Measurements from ENCODE around the gene KLHDC7B. TPM values are rescaled to one million over a fixed set of nuclear protein-coding genes. Genes with fewer than 3 reads are reported as not detected.

The KLHDC7B gene
- total RNA-seq, 1 experiment from 2014 or later, result 1.8 TPM

DNA sequence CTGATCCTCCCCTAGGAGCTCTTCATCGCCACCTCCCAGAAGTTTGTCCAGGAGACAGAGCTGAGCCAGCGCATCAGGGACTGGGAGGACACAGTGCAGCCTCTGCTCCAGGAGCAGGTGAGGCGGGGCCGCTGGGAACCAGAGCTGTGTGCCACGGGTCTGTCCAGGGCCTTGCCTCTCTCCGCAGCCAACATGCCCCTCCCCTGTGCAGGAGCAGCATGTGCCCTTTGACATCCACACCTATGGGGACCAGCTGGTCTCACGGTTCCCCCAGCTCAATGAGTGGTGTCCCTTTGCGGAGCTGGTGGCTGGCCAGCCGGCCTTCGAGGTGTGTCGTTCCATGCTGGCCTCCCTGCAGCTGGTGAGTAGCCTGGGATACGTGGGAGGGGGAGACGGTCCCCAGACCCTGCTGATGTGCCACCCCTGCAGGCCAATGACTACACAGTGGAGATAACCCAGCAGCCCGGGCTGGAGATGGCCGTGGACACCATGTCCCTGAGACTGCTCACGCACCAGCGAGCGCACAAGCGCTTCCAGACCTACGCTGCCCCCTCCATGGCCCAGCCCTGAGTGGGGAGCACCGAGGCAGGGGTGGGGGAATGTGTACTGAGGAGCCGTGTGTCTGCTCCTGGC is 22.8 kb upstream of the KLHDC7B start:
- no peaks in the 10 kb centered on the region; the same call in 1 of the 2 replicates for H3K36me3 ChIP-seq (ENCODE audit: control insufficient read depth, insufficient read depth, low read length)
- intact Hi-C loops (cut with micrococcal nuclease; ENCODE audit: unreplicated experiment) (no loop called here), in situ Hi-C loops (cut with HindIII; ENCODE audit: low pct_unique_long_range_greater_than_20kb, low sequenced_read_pairs) (no loop called here)
- no peak for DNase-seq (ENCODE audit: low read depth, low spot score)
- no peaks in the 10 kb centered on the region for H3K27me3 ChIP-seq (ENCODE audit: control insufficient read depth, insufficient read depth, low read length)
- H3K9me3 ChIP-seq (ENCODE audit: control insufficient read depth, insufficient read depth, low read depth, low read length), result no peaks in the 10 kb centered on the region
- no peak overlapping the region for H3K27ac ChIP-seq (ENCODE audit: low read length)
- ChIA-PET CTCF (interaction anchor here (0.5 kb wide), 1 partner anchor 13 kb away, joined by 3 read pairs; no protein-coding TSS in a partner anchor), POLR2A (interaction anchor here (0.6 kb wide), 1 partner anchor 15 kb away, joined by 3 read pairs; the partner anchor contains the start of gene NCAPH2)
- no peak overlapping the region for H3K4me3 ChIP-seq (ENCODE audit: low read depth in 2 of 2, low read length in 2 of 2)
- TF ChIP-seq, protein P1, sequence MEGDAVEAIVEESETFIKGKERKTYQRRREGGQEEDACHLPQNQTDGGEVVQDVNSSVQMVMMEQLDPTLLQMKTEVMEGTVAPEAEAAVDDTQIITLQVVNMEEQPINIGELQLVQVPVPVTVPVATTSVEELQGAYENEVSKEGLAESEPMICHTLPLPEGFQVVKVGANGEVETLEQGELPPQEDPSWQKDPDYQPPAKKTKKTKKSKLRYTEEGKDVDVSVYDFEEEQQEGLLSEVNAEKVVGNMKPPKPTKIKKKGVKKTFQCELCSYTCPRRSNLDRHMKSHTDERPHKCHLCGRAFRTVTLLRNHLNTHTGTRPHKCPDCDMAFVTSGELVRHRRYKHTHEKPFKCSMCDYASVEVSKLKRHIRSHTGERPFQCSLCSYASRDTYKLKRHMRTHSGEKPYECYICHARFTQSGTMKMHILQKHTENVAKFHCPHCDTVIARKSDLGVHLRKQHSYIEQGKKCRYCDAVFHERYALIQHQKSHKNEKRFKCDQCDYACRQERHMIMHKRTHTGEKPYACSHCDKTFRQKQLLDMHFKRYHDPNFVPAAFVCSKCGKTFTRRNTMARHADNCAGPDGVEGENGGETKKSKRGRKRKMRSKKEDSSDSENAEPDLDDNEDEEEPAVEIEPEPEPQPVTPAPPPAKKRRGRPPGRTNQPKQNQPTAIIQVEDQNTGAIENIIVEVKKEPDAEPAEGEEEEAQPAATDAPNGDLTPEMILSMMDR (IDR thresholded peaks at IDR 0.05), result no peak
- TF ChIP-seq TCF7L2 (IDR thresholded peaks at IDR 0.05; ENCODE audit: low read depth, low read length) (no peak), POLR2AphosphoS5 (IDR thresholded peaks at IDR 0.05; ENCODE audit: low read depth, low read length) (no peak), SIN3A (IDR thresholded peaks at IDR 0.05; ENCODE audit: borderline replicate concordance, insufficient read depth, low read depth, low read length) (no peak)
- TF ChIP-seq, protein P2, sequence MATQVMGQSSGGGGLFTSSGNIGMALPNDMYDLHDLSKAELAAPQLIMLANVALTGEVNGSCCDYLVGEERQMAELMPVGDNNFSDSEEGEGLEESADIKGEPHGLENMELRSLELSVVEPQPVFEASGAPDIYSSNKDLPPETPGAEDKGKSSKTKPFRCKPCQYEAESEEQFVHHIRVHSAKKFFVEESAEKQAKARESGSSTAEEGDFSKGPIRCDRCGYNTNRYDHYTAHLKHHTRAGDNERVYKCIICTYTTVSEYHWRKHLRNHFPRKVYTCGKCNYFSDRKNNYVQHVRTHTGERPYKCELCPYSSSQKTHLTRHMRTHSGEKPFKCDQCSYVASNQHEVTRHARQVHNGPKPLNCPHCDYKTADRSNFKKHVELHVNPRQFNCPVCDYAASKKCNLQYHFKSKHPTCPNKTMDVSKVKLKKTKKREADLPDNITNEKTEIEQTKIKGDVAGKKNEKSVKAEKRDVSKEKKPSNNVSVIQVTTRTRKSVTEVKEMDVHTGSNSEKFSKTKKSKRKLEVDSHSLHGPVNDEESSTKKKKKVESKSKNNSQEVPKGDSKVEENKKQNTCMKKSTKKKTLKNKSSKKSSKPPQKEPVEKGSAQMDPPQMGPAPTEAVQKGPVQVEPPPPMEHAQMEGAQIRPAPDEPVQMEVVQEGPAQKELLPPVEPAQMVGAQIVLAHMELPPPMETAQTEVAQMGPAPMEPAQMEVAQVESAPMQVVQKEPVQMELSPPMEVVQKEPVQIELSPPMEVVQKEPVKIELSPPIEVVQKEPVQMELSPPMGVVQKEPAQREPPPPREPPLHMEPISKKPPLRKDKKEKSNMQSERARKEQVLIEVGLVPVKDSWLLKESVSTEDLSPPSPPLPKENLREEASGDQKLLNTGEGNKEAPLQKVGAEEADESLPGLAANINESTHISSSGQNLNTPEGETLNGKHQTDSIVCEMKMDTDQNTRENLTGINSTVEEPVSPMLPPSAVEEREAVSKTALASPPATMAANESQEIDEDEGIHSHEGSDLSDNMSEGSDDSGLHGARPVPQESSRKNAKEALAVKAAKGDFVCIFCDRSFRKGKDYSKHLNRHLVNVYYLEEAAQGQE (IDR thresholded peaks at IDR 0.05; ENCODE audit: insufficient read depth in 1 of 2, low read depth in 2 of 2, low read length in 1 of 2), result no peak
- ATAC-seq, result no peak
- no TSS peak for BruUV-seq (replicated peaks)
- H3K4me1 ChIP-seq (ENCODE audit: control insufficient read depth, insufficient read depth, low read length), result peaks cover 4% of the 10 kb centered on the region; the same call in 1 of the 2 replicates

GRCh38 chr22:50523458-50523805 is 22.3 kb upstream of the KLHDC7B start:
- POLR2A ChIA-PET, result no interaction called here
- TF ChIP-seq TCF7L2 (IDR thresholded peaks at IDR 0.05; ENCODE audit: low read depth, low read length), result no peak
- TF ChIP-seq, protein P2 (IDR thresholded peaks at IDR 0.05; ENCODE audit: insufficient read depth in 1 of 2, low read depth in 2 of 2, low read length in 1 of 2), result no peak
- TF ChIP-seq, protein P1 (IDR thresholded peaks at IDR 0.05), result no peak
- TF ChIP-seq POLR2AphosphoS5 (IDR thresholded peaks at IDR 0.05; ENCODE audit: low read depth, low read length), result no peak
- TF ChIP-seq SIN3A (IDR thresholded peaks at IDR 0.05; ENCODE audit: borderline replicate concordance, insufficient read depth, low read depth, low read length), result no peak
- H3K27me3 ChIP-seq (ENCODE audit: control insufficient read depth, insufficient read depth, low read length), result no peaks in the 10 kb centered on the region
- DNase-seq (ENCODE audit: low read depth, low spot score), result no peak
- ATAC-seq, result no peak
- in situ Hi-C loops (cut with HindIII; ENCODE audit: low pct_unique_long_range_greater_than_20kb, low sequenced_read_pairs), result no loop called here
- no peak overlapping the region for H3K27ac ChIP-seq (ENCODE audit: low read length)
- BruUV-seq (replicated peaks), result no TSS peak
- peaks cover 4% of the 10 kb centered on the region; the same call in 1 of the 2 replicates for H3K4me1 ChIP-seq (ENCODE audit: control insufficient read depth, insufficient read depth, low read length)
- CTCF ChIA-PET, result no interaction called here
- no peaks in the 10 kb centered on the region for H3K9me3 ChIP-seq (ENCODE audit: control insufficient read depth, insufficient read depth, low read depth, low read length)
- intact Hi-C loops (cut with micrococcal nuclease; ENCODE audit: unreplicated experiment), result no loop called here
- H3K4me3 ChIP-seq (ENCODE audit: low read depth in 2 of 2, low read length in 2 of 2), result no peak overlapping the region
- H3K36me3 ChIP-seq (ENCODE audit: control insufficient read depth, insufficient read depth, low read length), result no peaks in the 10 kb centered on the region; the same call in 1 of the 2 replicates

All from Panc1 (cell line).